Cardiac fibroblast (primary cell): ENCODE data around the gene SUSD3.

Experiments used
- DNase-seq, 2 donors: peaks; one replicate each; pipeline versions ENCODE4 v3.0.0 to v3.0.0-alpha.2; 2010; ENCODE audit warnings: low read depth in 2 of 2
- H3K4me3 ChIP-seq, 2 donors: replicated peaks in 1 of 2; 1 replicate in 1 of 2; 2 replicates in 1 of 2; pipeline ENCODE4 v1.5.1; 2011; ENCODE audit warnings: low read depth in 2 of 2, low read length in 2 of 2, mild to moderate bottlenecking in 2 of 2, moderate library complexity in 1 of 2
- CTCF ChIP-seq: IDR thresholded peaks from one replicate; pipeline ENCODE4 v1.5.1; 2011; ENCODE audit warnings: low read depth, mild to moderate bottlenecking, low read length, inconsistent platforms

SUSD3 gene

DNA sequence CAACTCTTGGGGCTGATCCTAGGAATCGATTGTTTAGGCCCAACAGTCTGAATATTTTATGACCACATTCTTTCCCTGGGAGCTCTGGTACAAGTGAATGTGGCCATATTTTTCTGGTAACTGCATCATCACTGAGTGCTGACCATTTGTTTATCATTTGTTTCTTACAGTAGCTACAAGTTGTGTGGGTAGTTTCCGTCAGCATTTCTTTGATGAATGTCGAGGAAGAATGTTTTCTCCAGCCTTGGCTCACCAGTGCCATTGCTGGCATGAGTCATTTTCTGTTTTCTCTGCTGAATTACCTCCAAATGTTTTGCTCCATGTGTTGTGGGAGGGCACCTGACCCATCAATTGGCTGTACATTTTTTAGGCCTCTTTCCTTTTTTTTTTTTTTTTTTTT, 23.4 kb downstream of the SUSD3 start:
- H3K4me3 ChIP-seq, result no peak overlapping the region
- TF ChIP-seq CTCF, result no peak
- DNase-seq, result peak; percentile 29 to 82

GRCh38 chr9:93082841-93083411, 24.4 kb downstream of the SUSD3 start:
- no peak for TF ChIP-seq CTCF
- DNase-seq, result no peak
- no peak overlapping the region for H3K4me3 ChIP-seq

- no peak for TF ChIP-seq CTCF
- no peak for DNase-seq
- no peak overlapping the region for H3K4me3 ChIP-seq
These were observed 25.3 kb downstream of the SUSD3 start for GRCh38 chr9:93083592-93084470.

DNA sequence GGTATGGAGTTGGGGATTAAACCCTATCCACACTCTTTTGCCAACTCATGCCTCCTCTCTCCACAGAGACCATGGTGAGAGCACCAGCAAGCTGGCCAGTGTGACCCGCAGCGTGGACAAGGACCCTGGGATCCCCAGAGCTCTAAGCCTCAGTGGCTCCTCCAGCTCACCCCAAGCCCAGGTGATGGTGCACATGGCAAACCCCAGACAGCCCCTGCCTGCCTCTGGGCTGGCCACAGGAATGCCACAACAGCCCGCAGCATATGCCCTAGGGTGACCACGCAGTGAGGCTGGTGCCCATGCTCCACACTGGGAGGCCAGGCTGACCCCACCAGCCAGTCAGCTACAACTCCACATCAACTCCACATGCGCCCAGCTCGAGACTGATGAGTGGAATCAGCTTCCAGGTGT, 26.0 kb downstream of the SUSD3 start:
- TF ChIP-seq CTCF, result no peak
- no peak for DNase-seq

GRCh38 chr9:93085676-93086075, 27.2 kb downstream of the SUSD3 start:
- TF ChIP-seq CTCF, result no peak
- DNase-seq, result no peak
- no peak overlapping the region for H3K4me3 ChIP-seq

More for the DNA sequence above, 26.0 kb downstream of the SUSD3 start:
- no peak overlapping the region for H3K4me3 ChIP-seq

GRCh38 chr9:93086447-93087224, 28.1 kb downstream of the SUSD3 start:
- no peak for TF ChIP-seq CTCF
- no peak overlapping the region for H3K4me3 ChIP-seq
- DNase-seq, result no peak
